BJ (cell line): Measurements from ENCODE around the gene MOGAT1. TPM values are rescaled to one million over a fixed set of nuclear protein-coding genes. Genes with fewer than 3 reads are reported as not detected.

ENCODE experiments used
- CTCF ChIA-PET: fragments of 350-600 bp; formaldehyde crosslinking; extraction: SDS; loops from one replicate; lab custom pipeline; 2021; ENCODE audit warnings: antibody characterized with exemption, inconsistent platforms; lab: Yijun Ruan, JAX
- POLR2A ChIA-PET: fragments of 300-600 bp; sonication (Branson Sonifier 250); formaldehyde crosslinking; extraction: SDS; loops from one replicate; lab custom pipeline; 2021; ENCODE audit warnings: antibody characterized with exemption; lab: Charles Lee
- DNase-seq: peaks from one replicate; pipeline ENCODE4 v3.0.0-alpha.2; 2011; ENCODE audit warnings: low read depth
- H3K27me3 ChIP-seq: 2 replicates; pipeline ENCODE4 v1.6.0; 2011; ENCODE audit warnings: low read length; ENCODE audit not compliant: control insufficient read depth, insufficient read depth
- H3K36me3 ChIP-seq: 2 replicates; pipeline ENCODE4 v1.5.1; 2011; ENCODE audit warnings: low read length; ENCODE audit not compliant: control insufficient read depth, insufficient read depth
- H3K4me3 ChIP-seq: 2 replicates; pipeline ENCODE4 v1.5.1; 2011; ENCODE audit warnings: low read depth, mild to moderate bottlenecking, control low read depth, low read length
- CTCF ChIP-seq: IDR thresholded peaks from 2 replicates; pipeline ENCODE4 v1.5.1; 2011; ENCODE audit warnings: low read depth, mild to moderate bottlenecking, control low read depth, inconsistent platforms, low read length, moderate library complexity; ENCODE audit not compliant: insufficient read depth
- polyA plus RNA-seq: library from polyadenylated mRNA; depleted of rRNA; stranded (reverse); fragments of >200 nt; gene quantifications from 2 replicates; pipeline ENCODE4 v1.2.3, GENCODE V29; 2011

Gene MOGAT1
- polyA plus RNA-seq, 1 experiment, result not detected

GRCh38 chr2:222701233-222701632 lies 29.8 kb downstream of the MOGAT1 start:
- ChIA-PET CTCF (interaction anchor here (0.7 to 4.9 kb wide), 2 partner anchors 11 to 238 kb away, joined by 3 to 39 read pairs; no protein-coding TSS in a partner anchor), POLR2A (no interaction called here)
- Histone ChIP-seq H3K4me3 (no peak overlapping the region), H3K27me3 (no peaks in the 10 kb centered on the region), H3K36me3 (no peaks in the 10 kb centered on the region)
- TF ChIP-seq CTCF, result no peak
- DNase-seq, result no peak

- Histone ChIP-seq H3K36me3 (no peaks in the 10 kb centered on the region), H3K4me3 (no peak overlapping the region), H3K27me3 (no peaks in the 10 kb centered on the region)
- no peak for TF ChIP-seq CTCF
- ChIA-PET CTCF (interaction anchor here (4.9 kb wide), 1 partner anchor 11 kb away, joined by 39 read pairs; no protein-coding TSS in a partner anchor), POLR2A (no interaction called here)
- DNase-seq, result no peak
These were observed 30.3 kb downstream of the MOGAT1 start for GRCh38 chr2:222701721-222702131.

GRCh38 chr2:222703091-222703490 lies 31.6 kb downstream of the MOGAT1 start:
- Histone ChIP-seq H3K27me3 (no peaks in the 10 kb centered on the region), H3K4me3 (no peak overlapping the region), H3K36me3 (no peaks in the 10 kb centered on the region)
- no peak for DNase-seq
- POLR2A ChIA-PET, result interaction anchor here (0.5 kb wide), 1 partner anchor 158 kb away, joined by 4 read pairs; the partner anchor contains the start of gene ACSL3
- no peak for TF ChIP-seq CTCF
- CTCF ChIA-PET, result interaction anchor here (7.0 kb wide), 1 partner anchor 9 kb away, joined by 83 read pairs; no protein-coding TSS in a partner anchor

- TF ChIP-seq CTCF, result no peak
- H3K4me3 ChIP-seq, result no peak overlapping the region
- DNase-seq, result no peak
- H3K36me3 ChIP-seq, result no peaks in the 10 kb centered on the region
- H3K27me3 ChIP-seq, result no peaks in the 10 kb centered on the region
- POLR2A ChIA-PET, result no interaction called here
- CTCF ChIA-PET, result interaction anchor here (0.7 to 7.0 kb wide), 5 partner anchors 10 to 255 kb away, joined by 3 to 83 read pairs (median 3); no protein-coding TSS in a partner anchor
These were observed 32.4 kb downstream of the MOGAT1 start for GRCh38 chr2:222703886-222704285.

GRCh38 chr2:222706616-222707015 lies 35.2 kb downstream of the MOGAT1 start:
- DNase-seq, result no peak
- H3K4me3 ChIP-seq, result no peak overlapping the region
- POLR2A ChIA-PET, result interaction anchor here (0.7 kb wide), 1 partner anchor 171 kb away, joined by 3 read pairs; no protein-coding TSS in a partner anchor
- TF ChIP-seq CTCF, result no peak
- CTCF ChIA-PET, result interaction anchor here (0.7 to 7.0 kb wide), 11 partner anchors 13 to 252 kb away, joined by 3 to 83 read pairs (median 6); partner anchors contain the start of gene ACSL3
- no peaks in the 10 kb centered on the region for H3K36me3 ChIP-seq
- H3K27me3 ChIP-seq, result no peaks in the 10 kb centered on the region
